ENCODE measurements around the gene PPP2R2D. TPM values are rescaled to one million over a fixed set of nuclear protein-coding genes. Genes with fewer than 3 reads are reported as not detected.

The PPP2R2D gene
- total RNA-seq, 4 donors from 2014 or later: 39.2 to 79.0 (median 52.9) TPM

DNA sequence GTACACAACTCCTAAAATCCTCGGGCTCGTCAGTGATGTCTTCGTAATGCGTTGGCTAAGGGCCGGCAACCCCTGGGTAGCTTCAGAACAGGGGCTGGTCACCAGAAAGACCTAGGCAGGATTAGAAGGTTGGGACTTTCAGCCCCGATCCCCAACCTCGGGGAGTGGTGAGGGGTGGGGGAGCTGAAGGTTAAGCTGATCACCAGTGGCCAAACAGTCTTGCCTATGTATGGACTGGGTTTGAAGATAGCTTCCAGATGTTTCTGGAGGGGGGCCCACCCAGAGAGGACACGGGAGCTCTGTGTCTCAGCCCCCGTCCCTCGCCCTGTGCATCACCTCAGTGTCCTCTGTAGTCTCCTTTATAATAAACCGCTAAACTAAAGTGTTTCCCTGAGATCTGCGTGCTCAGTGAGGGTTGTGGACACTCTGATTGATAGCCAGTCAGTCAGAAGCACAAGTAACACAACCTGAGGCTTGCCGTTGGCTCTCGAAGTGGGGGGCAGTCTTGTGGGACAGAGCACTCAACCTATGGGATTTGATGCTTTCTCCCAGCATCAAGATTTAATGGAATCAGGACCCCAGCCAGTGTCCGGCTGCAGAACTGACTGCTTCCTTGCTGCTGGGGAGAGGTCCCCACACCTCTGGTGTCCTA, 10.0 kb downstream of the PPP2R2D start:
- in situ Hi-C loops (cut with MboI; ENCODE audit: low pct_ligation_motif_present in 1 of 4, low pct_unique_long_range_greater_than_20kb in 1 of 4, low sequenced_read_pairs in 3 of 4) (no loop called here), intact Hi-C loops (cut with DNase I; ENCODE audit: low total_unique reads) (no loop called here)
- WGBS, 2 donors (ENCODE audit: low coverage in 1 of 2): 92 to 94% methylated on average over 5 to 15 of the region's 15 CpGs

DNA sequence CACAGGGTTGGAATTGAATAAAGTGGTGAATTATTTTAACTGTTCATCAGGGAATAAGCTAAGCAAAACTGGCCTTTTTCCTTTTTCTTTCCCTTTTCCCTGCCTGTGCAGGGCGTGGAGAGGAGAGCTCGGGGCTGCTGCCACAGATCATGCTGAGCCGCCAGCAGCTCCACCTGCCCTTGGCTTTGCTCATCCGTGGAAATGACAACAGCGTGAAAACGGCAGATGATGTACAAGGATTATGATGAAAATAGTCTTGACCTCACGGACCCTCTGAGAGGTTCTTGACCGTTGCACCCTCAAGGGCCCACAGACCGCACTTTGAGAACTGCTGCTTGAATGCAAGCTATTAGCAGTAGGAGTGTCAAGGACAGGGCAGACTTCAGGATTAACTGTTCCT, 10.6 kb downstream of the PPP2R2D start:
- in situ Hi-C loops (cut with MboI; ENCODE audit: low pct_ligation_motif_present in 1 of 4, low pct_unique_long_range_greater_than_20kb in 1 of 4, low sequenced_read_pairs in 3 of 4): no loop called here
- DNase-seq: no peak
- TF ChIP-seq POLR2A (IDR thresholded peaks at IDR 0.05) (no peak), POLR2AphosphoS5 (IDR thresholded peaks at IDR 0.05) (peak in 1 of 3 donors; percentile 24), CTCF (IDR thresholded peaks at IDR 0.05) (no peak)

More for the DNA sequence above, 10.0 kb downstream of the PPP2R2D start:
- Histone ChIP-seq H3K9me3 (no peaks in the 10 kb centered on the region), H3K27ac (no peak overlapping the region), H3K27me3 (no peaks in the 10 kb centered on the region), H3K36me3 (no peaks in the 10 kb centered on the region), H3K4me3 (no peak overlapping the region), H3K4me1 (peaks cover 0 to 38% (median 3%) of the 10 kb centered on the region in 4 donors)
- DNase-seq: no peak
- TF ChIP-seq POLR2AphosphoS5 (IDR thresholded peaks at IDR 0.05): no peak
- no peak for TF ChIP-seq EP300 (IDR thresholded peaks at IDR 0.05; ENCODE audit: low read depth)
- no peak for TF ChIP-seq CTCF (IDR thresholded peaks at IDR 0.05)
- no peak for TF ChIP-seq POLR2A (IDR thresholded peaks at IDR 0.05)

GRCh38 chr10:131912620-131913019, 11.8 kb downstream of the PPP2R2D start:
- no peak for TF ChIP-seq EP300 (IDR thresholded peaks at IDR 0.05; ENCODE audit: low read depth)
- TF ChIP-seq POLR2AphosphoS5 (IDR thresholded peaks at IDR 0.05): no peak
- TF ChIP-seq CTCF (IDR thresholded peaks at IDR 0.05): no peak
- TF ChIP-seq POLR2A (IDR thresholded peaks at IDR 0.05): no peak
- in situ Hi-C loops (cut with MboI; ENCODE audit: low pct_ligation_motif_present in 1 of 4, low pct_unique_long_range_greater_than_20kb in 1 of 4, low sequenced_read_pairs in 3 of 4) (no loop called here), intact Hi-C loops (cut with DNase I; ENCODE audit: low total_unique reads) (no loop called here)
- Histone ChIP-seq H3K4me3 (no peak overlapping the region), H3K36me3 (no peaks in the 10 kb centered on the region), H3K27me3 (no peaks in the 10 kb centered on the region), H3K4me1 (peaks cover 0 to 25% (median 2%) of the 10 kb centered on the region in 4 donors), H3K27ac (no peak overlapping the region), H3K9me3 (no peaks in the 10 kb centered on the region)
- DNase-seq: no peak
- 83 to 99% methylated on average over 1 to 3 of the region's 3 CpGs for WGBS, 2 donors (ENCODE audit: low coverage in 1 of 2)

More for the DNA sequence above, 10.6 kb downstream of the PPP2R2D start:
- intact Hi-C loops (cut with DNase I; ENCODE audit: low total_unique reads): no loop called here
- Histone ChIP-seq H3K4me3 (no peak overlapping the region), H3K27me3 (no peaks in the 10 kb centered on the region), H3K4me1 (peaks cover 0 to 32% (median 2%) of the 10 kb centered on the region in 4 donors), H3K27ac (no peak overlapping the region), H3K36me3 (no peaks in the 10 kb centered on the region), H3K9me3 (no peaks in the 10 kb centered on the region)
- 77% methylated on average over 9 of the region's 9 CpGs; no CpG with 5 or more reads in 1 of the 2 donors for WGBS, 2 donors (ENCODE audit: low coverage in 1 of 2)

DNA sequence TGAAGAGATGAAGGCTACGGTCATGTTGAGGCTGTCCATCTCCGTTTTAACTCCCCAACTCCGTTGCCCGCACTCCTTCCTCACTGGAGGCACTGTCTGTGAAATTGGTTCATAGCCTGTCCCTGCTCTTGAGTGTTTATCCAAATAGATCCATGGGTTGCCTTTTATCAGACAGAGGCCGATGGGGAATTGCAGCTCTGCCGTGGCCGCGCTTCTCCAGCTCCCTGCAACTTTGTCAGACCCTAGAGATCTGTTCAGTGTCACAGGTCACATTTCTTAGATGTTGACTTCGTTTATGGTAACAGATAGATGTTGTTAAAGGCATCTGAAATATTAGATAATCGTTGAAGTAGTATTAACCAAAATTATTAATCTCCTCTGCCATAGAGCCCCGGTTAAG, 14.7 kb downstream of the PPP2R2D start:
- H3K4me1 ChIP-seq: peaks cover 0 to 4% (median 0%) of the 10 kb centered on the region in 4 donors
- DNase-seq: no peak
- no peaks in the 10 kb centered on the region for H3K9me3 ChIP-seq
- in situ Hi-C loops (cut with MboI; ENCODE audit: low pct_ligation_motif_present in 1 of 4, low pct_unique_long_range_greater_than_20kb in 1 of 4, low sequenced_read_pairs in 3 of 4) (no loop called here), intact Hi-C loops (cut with DNase I; ENCODE audit: low total_unique reads) (no loop called here)
- 90 to 92% methylated on average over 7 to 11 of the region's 11 CpGs for WGBS, 2 donors (ENCODE audit: low coverage in 1 of 2)
- no peak overlapping the region for H3K27ac ChIP-seq
- no peak overlapping the region for H3K4me3 ChIP-seq
- H3K27me3 ChIP-seq: no peaks in the 10 kb centered on the region
- TF ChIP-seq CTCF (IDR thresholded peaks at IDR 0.05): no peak
- no peak for TF ChIP-seq EP300 (IDR thresholded peaks at IDR 0.05; ENCODE audit: low read depth)
- TF ChIP-seq POLR2AphosphoS5 (IDR thresholded peaks at IDR 0.05): no peak
- H3K36me3 ChIP-seq: no peaks in the 10 kb centered on the region

All from transverse colon (tissue), 4 donors.